Left forelimb (tissue), 1 donor: ENCODE measurements around the gene RALGAPA1.
"Not testable (repeated sequence)": the region's sequence is repeated elsewhere in the genome, so short reads cannot be mapped to it uniquely, and the experiment has no call there.

Source experiments
- DNase-seq: peaks from one replicate; pipeline ENCODE4 v3.0.0-alpha.2; 2018; ENCODE audit warnings: low spot score

Gene RALGAPA1

DNA sequence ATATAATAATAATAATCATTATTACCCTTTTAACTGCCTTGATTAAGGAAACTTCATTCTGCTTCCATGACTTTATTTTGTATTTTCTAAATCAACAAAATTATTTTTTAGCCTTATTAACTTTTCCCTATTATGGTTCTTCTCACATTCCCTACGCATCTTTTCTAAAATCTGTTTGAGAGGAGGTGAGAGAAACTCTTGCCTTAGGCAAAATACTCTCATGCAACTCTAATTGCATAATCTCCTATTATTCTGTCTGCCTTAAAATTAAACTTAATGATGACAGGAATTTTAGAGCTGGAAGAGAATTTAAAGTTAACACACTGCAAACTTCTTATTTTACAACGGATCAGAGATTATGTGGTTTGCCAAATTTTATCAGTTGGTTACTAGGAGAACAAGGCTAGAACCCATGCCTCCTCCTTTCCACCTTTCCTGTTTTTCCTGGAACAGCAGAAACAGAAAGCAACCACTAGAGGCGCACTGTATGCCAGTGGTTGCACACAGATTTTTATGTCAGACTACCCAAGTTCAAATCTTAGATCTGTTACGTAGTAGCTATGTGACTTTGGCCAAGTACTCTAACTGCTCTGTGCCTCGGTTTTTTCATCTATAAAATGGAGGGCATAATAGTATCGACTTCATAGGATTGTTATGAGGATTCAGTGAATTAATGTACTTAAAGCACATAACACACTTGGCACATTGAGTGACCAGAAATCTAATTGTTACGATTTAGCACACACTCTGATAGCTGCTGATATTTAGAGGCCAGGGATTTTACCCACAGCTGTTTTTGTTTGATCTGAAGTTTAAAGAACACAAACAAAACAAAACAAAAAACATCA, 12.7 kb upstream of the RALGAPA1 start:
- DNase-seq = no peak

DNA sequence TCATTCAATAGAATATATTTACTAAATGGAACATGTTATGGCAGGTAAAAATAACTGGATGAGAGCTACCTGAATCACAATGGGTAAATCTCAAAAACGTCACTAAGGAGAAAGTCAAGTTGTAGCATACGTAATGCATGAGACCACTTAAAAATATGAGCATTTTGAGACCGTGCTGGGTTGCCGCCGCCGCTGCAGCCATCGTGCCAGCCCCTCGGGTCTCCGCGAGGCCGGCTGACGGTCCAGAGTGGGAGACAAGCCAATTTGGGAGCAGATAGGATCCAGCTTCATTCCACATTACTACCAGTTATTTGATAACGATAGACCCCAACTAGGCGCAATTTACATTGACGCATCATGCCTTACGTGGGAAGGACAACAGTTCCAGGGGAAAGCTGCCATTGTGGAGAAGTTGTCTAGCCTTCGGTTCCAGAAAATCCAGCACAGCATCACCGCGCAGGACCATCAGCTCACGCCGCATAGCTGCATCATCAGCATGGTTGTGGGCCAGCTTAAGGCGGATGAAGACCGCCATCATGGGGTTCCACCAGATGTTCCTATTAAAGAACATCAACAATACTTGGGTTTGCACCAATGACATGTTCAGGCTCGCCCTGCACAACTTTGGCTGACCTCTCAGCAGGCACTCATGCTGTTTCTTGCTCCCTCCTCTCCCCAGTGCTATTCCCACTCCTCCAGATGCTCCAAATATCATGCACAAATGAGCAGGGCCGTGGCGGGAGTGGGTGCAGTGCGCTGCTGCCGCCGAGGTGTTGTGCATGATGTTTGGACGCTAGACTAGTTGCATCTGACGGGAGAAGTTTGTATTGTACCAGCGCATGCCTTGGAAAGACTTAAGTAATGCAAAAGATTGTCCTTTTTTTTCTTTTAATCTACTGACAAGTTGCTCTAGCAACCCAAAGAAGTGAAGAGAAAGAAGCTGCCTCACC, 10.8 kb upstream of the RALGAPA1 start:
- DNase-seq = no peak

DNA sequence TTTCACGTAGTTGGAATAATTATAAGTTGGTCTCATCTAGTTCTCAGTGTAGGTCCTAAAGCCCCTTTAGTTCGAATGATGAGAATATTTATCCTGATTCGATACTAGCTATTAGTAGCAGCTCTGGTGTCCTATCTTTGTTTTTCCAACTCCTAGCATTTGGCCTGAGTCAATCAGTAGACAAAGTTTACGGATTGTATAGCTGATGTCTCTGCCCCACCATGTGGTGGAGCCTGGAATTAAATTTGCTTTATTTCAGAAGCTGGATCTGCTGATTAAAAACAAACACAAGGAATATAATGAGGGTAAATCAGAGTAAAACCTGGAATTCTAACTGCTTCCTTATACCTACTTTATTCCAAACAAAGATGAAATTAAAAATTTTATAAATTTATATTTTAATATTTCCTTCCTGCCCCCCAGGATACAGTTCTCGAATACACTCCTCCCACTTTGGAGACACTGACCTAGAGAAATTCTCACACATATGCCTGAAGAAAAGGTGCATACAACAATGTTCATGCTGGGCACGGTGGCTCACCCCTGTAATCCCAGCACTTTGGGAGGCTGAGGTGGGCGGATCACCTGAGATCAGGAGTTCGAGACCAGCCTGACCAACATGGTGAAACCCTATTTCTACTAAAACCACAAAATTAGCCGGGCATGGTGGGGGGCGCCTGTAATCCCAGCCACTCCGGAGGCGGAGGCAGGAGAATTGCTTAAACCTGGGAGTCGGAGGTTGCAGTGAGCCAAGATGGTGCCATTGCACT, 9.4 kb upstream of the RALGAPA1 start:
- no peak for DNase-seq

DNA sequence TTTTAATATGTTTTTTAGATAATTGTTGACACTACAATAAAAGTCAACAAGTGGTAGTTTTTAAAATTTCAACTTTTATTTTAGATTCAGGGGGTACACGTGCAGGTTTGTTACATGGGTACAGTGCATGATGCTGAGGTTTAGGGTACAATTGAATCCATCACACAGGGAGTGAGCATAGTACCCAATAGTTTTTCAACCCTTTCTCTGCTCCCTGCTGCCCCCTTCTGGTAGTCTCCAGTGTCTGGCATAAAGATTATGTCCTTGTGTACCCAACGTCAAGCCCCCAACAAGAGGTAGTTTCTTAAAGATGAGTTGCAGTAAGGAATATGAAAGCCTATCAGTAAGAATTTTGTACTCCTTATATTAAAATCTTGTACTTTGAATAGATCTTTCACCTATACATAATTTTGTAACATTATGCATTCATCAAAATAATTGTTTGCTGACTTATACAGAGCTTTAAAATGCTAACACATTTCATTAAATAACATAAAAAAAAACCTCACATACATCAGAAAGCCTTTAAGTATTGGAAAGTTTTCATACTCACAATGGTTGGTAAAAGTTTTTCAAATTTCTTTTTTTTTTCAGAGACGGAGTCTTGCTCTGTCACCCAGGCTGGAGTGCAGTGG, 5.4 kb upstream of the RALGAPA1 start:
- no peak for DNase-seq

DNA sequence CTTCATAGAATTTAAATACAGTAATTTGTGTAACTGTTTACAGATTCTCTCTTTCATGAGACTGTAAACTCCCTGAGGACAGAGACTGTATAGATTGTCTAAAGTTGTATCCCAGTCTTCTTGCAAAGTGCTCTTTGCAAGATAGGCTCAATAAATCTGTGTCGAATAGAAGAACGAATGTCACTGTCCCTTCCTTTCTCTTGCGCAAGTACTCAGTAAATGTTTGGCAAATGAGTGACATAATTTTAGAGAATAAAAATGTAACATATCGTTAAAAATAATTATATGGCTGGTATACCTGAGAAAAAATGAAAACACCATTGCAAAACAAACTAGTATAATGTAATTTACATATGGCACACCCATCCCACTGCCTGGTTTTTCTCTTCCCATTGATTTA, 1.9 kb upstream of the RALGAPA1 start:
- no peak for DNase-seq

DNA sequence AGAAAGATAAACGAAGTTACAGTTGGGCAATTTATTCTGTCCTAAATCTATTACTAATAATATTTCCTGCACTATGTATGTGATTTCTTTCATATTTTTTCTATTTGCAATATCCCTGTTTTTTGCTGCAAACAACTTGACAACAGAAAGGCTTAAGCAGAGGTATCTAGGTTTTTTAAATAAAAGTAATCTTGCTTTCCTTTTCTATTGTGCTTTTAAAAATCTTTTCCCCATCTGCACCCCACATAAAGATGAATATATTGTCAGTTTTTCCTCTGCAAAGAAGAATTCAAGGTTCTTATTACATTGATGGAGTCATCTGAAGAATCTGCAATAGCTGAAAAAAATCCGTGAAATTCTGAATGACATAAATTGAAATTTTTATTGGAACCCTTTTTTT, 502 bp upstream of the RALGAPA1 start:
- no peak for DNase-seq

DNA sequence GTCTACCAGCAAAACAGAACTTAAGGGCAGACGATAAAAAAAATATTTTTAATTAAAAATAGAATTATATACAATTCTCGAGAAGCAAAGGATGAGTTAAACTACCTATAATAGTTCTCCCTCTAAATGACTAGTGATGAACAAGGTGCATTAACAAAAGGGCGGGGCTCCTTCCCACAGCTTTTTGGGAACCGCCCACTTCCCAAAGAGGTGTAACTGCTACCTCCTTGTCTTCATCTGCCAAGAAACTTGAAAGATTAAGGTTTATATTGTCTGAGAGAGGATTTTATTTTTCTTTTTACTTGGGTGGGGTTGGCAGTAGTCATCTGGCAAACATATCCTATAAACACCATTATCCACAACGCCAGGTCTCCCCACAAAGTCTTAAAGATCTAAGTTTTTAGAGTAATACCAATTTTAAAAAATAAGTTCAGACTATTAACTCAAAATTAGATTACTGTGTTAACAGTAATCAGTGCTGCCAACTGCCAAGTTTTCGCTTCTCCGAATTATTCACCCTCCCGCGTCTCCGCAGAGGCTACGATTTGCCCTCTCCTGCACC, 938 bp downstream of the RALGAPA1 start:
- no peak for DNase-seq

DNA sequence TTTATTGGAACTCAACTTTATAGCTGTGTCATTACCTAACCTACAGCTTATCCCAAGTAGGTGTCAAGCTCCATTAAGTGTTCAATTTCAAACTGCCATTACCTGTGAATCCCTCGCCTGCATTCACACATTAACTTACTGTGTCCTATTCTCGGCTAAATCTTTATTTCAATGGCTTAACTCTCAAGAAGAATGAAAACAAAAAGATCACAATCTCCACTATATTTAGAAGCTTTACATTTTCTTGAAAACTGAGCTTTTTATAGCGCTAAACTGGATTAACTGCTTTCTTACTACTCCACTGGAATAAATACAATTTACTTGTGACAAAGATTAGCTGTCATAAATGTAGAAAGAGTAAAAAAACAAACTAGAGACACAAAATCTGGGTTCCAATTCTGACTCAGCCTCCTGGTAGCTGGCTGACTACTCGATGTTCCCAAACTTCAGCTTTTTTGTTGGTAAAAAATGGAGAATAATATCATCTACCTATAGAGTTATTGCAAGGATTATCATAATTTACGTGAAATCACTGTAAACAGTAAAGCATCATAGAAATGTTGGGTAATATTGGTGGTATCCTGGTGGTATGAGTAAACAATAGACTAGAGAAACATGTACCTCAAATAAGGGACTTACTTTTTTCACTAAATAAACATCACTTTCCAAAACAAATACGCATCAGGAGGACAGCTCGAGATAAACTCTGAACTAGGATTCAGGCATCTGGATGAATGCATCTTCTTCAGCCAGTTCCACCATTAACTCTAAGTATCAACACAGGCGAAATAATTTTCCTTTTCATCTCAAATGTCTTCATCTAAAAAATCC, 1.7 kb downstream of the RALGAPA1 start:
- DNase-seq = no peak

DNA sequence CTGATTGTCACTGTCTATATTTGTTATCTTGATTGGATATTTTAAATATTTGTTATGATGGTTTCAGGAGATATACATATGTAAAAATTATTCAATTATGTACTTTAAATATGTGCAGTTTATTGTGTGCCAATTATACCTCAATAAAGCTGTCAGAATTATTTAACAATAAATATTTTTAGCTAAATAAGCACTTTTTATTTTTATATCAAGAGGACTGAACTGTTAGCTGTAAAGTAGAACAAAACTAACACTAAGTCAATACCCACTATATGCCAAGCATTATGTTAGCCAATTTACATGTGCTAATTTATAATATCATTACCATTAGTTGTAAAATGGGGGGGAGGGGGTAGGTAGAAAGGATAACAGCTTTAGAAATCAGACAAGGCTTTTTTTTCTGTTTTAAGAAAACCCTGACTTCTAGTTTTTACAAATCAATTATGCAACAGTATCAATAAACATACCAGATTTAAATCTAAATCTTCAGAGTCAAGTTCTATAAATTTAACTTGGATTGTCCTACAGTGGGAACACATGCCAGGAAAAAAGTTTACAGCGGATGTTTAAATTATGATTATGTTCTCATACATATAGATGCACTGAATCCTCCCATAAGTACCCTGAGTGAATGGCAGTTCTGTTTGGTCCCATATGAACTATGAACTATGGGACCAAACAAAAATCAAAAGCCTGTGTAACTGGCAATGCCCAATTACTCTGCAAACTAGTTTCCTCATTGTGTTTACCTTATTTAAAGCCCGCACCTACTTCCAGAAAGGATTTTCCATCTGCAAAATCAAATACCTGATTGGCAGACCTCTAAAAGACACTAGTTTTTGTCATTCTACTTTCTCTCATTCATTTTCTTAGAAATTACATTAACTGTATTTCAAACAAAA, 2.8 kb downstream of the RALGAPA1 start:
- no peak for DNase-seq

DNA sequence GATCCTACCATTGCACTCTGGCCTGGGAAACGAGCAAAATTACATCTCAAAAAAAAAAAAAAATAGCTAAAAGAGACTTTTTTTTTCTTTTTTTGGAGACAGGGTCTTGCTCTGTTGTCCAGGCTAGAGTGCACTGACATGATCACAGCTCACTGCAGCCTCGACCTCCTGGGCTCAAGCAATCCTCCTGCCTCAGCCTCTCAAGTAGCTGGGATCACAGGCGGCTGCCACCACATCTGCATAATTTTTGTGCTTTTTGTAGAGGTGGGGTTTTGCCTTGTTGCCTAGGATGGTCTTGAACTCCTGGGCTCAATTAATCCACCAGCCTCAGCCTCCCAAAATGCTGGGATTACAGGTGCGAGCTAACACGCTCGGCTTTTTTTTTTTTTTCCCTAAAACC, 11.3 kb downstream of the RALGAPA1 start:
- no peak for DNase-seq

DNA sequence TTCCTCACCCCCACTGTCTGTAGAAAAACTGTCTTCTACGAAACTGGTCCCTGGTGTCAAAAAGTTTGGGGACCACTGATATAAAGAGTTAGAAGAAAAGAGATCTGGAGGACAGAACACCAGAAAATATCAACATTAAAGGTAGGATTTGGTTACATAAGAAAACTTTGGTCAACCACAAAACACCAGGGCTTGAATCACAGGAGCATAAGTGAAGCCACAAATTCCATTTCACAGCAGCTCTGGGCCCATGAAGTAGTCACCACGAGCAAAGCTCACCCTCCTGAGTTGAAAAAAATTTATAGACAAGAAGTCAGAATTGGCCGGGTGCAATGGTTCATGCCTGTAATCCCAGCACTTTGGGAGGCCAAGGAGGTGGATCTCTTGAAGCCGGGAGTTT, 19.4 kb downstream of the RALGAPA1 start:
- no peak for DNase-seq

DNA sequence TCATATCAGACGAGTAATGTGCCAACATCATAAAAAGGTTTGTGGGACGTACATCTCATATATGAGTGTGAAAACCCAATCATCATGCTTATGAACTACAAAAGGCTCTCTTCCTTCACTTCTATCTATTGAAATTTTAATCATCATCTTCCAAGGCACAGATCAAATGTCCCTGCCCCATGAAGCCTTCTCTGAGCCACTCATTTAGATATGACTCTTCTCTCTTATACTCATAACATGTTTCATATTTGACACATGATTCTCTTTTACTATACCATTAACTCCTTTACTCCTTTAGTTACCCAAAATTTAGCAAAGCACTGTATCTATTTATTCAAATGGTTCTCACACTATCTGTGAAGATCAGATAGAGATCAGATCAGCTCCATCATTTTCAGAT, 22.2 kb downstream of the RALGAPA1 start:
- no peak for DNase-seq

DNA sequence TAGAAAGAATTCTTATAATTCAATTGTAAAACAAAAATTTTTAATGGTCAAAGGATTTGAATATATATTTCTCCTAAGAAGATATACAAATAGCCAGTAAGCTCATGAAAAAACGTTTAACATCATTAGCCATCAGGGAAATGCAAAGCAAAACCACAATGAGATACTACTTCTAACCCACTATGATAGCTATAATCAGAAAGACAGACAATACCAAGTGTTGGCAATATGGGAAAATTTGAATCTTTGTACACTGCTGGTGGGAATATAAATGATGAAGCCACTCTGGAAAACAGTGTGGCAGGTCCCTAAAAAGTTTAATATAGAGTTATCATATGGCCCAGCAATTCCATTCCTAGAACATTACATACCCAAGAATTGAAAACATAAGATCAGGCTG, 25.4 kb downstream of the RALGAPA1 start:
- DNase-seq = no peak

DNA sequence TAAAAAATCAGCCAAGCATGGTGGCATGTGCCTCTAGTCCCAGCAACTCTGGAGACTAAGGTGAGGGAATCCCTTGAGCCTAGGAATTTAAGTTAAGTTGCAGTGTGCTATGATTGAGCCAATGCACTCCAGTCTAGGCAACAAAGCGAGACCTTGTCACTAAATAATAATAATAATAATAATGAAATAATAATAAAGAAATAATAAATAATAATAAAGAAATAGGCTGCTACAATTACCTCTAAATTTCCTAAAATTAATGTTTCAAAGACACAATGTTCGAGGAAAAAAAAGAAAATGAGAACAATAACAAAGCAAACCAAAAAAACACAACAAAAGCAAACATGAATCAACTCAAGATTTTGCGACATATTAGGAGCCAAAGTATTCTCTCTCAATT, 29.7 kb downstream of the RALGAPA1 start:
- DNase-seq = no peak

DNA sequence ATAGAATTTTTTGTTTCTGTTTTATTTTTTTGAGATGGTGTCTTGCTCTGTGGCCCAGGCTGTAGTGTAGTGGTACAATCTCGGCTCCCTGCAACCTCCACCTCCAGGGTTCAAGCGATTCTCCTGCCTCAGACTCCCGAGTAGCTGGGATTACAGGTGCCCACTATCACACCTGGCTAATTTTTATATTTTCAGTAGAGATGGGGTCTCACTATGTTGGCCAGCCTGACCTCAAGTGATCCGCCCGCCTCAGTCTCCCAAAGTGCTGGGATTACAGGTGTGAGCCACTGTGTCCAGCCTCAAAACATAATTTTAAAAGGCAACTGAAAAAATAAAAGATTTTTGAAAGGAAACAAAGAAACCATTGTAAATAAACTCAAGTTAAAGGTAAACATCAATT, 31.5 kb downstream of the RALGAPA1 start:
- DNase-seq = not testable (repeated sequence)

DNA sequence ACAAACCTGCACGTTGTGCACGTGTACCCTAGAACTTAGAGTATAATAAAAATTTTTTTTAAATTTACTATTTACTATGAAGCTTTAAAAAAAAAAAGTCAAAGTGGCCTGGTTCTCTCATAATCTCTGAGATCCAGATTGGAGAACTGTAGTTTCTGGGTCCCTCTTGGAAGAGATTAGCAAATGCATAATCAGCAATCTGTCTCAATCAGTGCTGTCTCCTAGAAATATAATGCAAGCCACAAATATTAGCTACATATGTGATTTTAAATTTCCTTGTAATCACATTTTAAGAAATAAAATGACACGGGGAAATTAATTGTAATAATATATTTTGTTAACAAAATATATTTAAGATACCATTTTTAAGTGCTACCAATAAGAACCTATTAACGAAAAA, 32.3 kb downstream of the RALGAPA1 start:
- DNase-seq = no peak

DNA sequence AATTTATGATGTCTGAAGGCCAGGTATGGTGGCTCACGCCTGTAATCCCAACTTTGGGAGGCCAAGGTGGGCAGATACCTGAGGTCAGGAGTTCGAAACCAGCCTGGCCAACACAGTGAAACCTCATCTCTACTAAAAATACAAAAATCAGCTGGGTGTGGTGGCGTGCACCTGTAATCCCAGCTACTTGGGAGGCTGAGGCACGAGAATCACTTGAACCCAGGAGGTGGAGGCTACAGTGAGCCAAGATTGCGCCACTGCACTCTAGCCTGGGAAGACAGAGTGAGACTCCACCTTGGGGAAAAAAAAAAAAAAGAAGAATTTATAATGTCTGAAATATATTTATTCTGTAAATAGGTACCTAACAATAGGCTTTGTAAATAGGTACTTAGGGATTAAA, 33.0 kb downstream of the RALGAPA1 start:
- not testable (repeated sequence) for DNase-seq

DNA sequence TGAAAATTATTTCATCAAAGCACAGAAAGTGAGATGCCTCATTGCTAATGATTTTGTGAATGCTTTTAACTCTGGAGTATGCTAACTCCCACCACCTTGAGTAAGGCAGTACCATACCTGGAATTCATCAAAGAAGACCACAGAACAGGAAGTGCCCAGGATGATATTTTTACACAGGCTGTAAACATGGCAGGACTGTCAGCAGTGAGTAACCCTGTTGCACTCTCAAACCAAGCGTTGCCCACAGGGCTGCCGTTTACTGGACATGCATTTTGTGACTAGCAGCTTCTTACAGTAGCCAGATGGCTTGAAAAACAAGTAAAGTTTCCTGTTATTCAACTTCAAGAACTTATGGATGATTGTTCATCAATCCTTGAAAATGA, 42.4 kb downstream of the RALGAPA1 start:
- DNase-seq = no peak

DNA sequence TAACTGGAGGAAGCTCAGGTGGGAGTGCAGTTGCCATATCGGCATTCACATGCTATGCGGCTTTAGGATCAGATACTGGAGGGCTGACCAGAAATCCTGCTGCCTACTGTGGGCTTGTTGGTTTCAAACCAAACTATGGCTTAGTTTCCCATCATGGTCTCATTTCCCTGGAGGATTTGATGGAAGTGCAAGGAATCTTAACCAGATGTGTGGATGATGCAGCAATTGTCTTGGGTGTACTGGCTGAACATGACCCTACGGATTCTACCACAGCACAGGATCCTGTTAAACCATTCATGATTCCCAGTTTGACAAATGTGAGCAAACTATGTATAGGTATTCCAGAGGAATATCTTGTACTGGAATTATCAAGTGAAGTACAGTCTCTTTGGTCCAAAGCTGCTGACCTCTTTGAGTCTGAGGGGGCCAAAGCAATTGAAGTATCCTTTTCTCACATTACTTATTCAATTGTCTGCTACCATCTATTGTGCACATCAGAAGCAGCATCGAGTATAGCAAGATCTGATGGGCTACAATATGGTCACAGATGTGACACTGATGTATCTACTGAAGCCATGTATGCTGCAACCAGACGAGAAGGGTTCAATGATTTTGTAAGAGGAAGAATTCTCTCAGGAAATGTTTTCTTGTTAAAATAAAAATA, 42.9 kb downstream of the RALGAPA1 start:
- no peak for DNase-seq
